ENCODE data around the gene SEMA3B.
"Not testable (repeated sequence)": the region's sequence is repeated elsewhere in the genome, so short reads cannot be mapped to it uniquely, and the experiment has no call there.

Gene SEMA3B

GRCh38 chr3:50268703-50269451 is at the start of gene SEMA3B:
Gene SEMA3B, plus strand, starts transcription at chr3:50269147. Its CDS starts 94 bp downstream, at chr3:50269241.
- peak; percentile 42 for DNase-seq

- DNase-seq = no peak
Measured at GRCh38 chr3:50219285-50219684, 49.7 kb upstream of the SEMA3B start.

GRCh38 chr3:50220109-50220508 is 48.8 kb upstream of the SEMA3B start:
- no peak for DNase-seq

- no peak for DNase-seq
Measured at GRCh38 chr3:50221051-50221410, 47.9 kb upstream of the SEMA3B start.

- DNase-seq = no peak
Measured at GRCh38 chr3:50221411-50222168, 47.4 kb upstream of the SEMA3B start.

- no peak for DNase-seq
Measured at GRCh38 chr3:50222169-50222528, 46.8 kb upstream of the SEMA3B start.

- no peak for DNase-seq
Measured at GRCh38 chr3:50224639-50225038, 44.3 kb upstream of the SEMA3B start.

- DNase-seq = peak; percentile 76
Measured at GRCh38 chr3:50226888-50227389, 42.0 kb upstream of the SEMA3B start.

GRCh38 chr3:50227390-50228183 is 41.4 kb upstream of the SEMA3B start:
- peak; percentile 95 for DNase-seq

GRCh38 chr3:50228184-50228763 is 40.7 kb upstream of the SEMA3B start:
- DNase-seq = not testable (repeated sequence)

- DNase-seq = no peak
Measured at GRCh38 chr3:50229490-50229889, 39.5 kb upstream of the SEMA3B start.

GRCh38 chr3:50230104-50230793 is 38.7 kb upstream of the SEMA3B start:
- DNase-seq = no peak

GRCh38 chr3:50230794-50231125 is 38.2 kb upstream of the SEMA3B start:
- DNase-seq = no peak

- no peak for DNase-seq
Measured at GRCh38 chr3:50231581-50231980, 37.4 kb upstream of the SEMA3B start.

GRCh38 chr3:50232303-50232702 is 36.6 kb upstream of the SEMA3B start:
- no peak for DNase-seq

- no peak for DNase-seq
Measured at GRCh38 chr3:50233176-50233575, 35.8 kb upstream of the SEMA3B start.

- DNase-seq = peak; percentile 97
Measured at GRCh38 chr3:50235716-50236483, 33.0 kb upstream of the SEMA3B start, which contains the start of gene GNAI2. Gene GNAI2, plus strand, starts transcription at chr3:50236204. Its CDS starts 132 bp downstream, at chr3:50236336.

GRCh38 chr3:50236484-50237132 is 32.3 kb upstream of the SEMA3B start:
- peak; percentile 46 for DNase-seq

GRCh38 chr3:50237133-50237651 is 31.8 kb upstream of the SEMA3B start:
- DNase-seq = peak; percentile 51

- peak; percentile 87 for DNase-seq
Measured at GRCh38 chr3:50237754-50238548, 31.0 kb upstream of the SEMA3B start.
